HG02970 (cell line): ENCODE data around the gene FAM174C.

Experiments used
- ATAC-seq: cut with Tn5 transposase; IDR thresholded peaks from one replicate; pipeline ENCODE4 v1.9.1; 2021; ENCODE audit warnings: mild to moderate bottlenecking, moderate library complexity, moderate number of reproducible peaks; ENCODE audit not compliant: unreplicated experiment, low FRiP score

Gene FAM174C

DNA sequence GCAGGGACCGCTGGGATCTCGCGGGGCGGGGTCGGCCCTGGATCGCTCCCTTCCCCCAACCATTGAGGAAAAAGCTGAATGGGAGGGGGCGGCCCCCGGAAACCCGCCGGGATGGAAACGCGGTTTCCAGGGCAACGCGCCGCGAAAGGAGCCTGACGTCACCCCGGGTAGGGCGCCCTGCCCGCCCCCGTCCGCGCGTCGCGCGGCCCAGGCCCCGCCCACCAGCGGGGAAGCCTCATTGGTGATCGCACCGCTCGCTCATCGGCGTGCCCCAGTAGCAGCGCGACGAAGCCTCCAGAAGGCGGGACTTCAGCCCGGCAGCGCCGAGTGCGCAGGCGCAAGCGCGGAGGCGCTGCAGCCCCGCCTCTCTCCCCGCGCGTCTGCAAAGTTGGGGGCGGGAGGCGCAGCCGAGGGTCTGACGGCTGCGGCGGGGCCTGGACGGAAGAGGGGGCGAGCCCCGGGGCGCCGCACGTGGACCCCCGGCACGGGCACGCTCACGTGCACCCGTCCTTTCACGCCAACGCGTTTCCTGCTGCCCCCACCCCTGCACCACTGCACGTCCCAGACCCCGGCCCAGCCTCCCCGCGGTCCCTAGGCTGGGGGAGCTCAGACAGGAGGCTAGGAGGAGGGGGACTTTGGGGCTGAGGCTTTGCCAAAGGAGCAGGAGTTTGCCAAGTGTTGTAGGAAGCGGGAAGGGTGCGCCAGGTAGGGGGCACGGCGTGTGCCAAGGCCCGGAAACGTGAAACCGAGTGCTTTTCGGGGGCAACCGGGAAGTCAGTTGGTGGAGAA lies 14.4 kb upstream of the FAM174C start:
- ATAC-seq, result peak; percentile 46

DNA sequence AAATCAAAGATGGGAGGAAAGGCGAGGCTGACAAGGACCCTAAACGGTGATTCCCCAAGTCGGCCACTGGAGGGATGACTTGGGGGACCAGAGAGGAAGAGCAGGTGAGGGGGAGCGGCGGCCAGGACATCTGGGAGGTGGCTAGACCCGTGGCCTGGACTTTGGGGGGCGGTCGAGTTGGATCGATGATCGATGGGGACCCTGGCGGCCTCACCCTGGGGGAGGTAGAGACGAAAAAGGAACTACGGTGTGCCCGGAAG lies 13.9 kb upstream of the FAM174C start:
- ATAC-seq, result no peak

DNA sequence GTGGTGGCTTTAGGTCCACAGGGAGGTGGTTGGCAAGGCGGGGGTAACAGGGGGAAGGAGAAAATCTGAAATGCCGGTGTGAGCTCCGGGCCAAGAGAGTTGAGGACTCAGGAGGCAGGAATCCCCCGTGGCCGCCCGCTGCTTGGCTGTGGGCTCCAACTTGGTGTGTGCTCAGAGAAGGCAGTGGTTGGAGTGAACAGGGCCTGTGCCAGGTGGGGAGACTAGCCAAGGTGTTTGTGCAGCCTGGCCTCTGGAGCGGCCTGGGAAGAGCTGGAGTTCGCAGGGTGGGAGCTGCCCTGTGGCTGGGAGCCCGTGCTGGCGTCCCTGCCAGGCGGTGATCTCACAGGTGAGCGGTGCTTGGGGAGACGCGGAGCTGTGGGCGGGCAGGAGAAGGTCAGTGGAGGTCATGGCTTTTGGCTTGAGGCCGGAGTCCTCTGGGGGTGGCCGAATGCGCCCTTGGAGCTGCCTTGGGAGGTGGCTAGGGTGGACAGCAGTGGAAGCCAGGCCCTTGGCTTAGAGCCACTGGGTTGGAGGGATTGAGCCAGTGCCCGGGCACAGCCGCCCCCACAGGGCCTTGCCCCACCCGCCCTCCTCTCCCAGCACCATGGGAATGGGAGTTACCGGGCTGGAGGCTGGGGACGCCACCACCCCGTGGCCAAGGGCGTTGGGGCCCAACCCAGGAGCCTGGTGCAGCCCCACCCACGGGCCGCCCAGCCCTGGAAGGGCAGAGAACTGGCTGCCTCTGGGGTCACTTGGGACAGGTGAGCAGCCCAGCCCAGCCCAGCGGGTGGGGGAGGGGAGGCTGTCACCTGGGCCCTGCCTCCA lies 13.3 kb upstream of the FAM174C start:
- no peak for ATAC-seq

DNA sequence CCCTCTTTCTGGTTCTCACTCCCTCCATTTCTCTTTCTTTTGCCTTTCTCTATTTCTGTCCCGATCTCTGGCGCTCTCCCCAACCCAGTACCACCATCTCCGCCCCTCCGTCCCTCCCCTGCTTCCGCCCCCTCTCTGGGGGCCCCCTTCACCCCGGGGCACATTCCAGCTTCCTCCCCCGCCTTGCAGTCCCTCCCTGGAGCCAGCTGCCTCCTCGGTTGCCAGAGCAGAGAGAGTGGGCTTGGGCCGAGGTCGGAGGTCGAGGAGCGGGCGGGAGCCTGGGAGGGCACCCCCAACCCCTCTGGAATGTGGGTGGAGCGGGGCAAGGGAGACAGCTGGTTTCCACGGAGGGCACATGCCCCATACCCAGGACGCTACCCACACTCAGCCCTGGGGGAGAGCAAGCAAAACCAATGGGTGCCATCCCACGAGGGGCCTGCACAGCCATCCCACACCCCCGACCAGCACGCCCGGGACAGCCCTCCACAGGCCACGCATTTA lies 12.7 kb upstream of the FAM174C start:
- no peak for ATAC-seq

DNA sequence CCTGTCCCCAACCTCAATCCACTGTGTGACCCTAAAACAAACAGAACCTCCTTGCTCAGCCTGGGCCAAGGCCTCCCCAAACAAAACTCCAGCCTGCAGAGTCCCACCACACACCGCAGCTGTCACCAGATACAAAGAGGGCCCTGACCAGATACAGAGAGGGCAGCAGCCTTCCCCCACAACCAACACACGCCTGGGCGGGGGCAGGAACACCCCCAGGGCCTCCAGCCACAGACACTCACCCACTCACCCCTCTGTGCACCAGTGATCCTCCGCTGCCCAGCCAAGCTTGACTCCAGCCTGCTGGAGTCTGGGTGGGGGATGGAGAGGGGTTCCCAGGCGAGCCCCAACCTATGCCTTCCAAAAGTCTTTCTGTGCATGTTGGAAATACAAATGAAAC lies 12.1 kb upstream of the FAM174C start:
- no peak for ATAC-seq

DNA sequence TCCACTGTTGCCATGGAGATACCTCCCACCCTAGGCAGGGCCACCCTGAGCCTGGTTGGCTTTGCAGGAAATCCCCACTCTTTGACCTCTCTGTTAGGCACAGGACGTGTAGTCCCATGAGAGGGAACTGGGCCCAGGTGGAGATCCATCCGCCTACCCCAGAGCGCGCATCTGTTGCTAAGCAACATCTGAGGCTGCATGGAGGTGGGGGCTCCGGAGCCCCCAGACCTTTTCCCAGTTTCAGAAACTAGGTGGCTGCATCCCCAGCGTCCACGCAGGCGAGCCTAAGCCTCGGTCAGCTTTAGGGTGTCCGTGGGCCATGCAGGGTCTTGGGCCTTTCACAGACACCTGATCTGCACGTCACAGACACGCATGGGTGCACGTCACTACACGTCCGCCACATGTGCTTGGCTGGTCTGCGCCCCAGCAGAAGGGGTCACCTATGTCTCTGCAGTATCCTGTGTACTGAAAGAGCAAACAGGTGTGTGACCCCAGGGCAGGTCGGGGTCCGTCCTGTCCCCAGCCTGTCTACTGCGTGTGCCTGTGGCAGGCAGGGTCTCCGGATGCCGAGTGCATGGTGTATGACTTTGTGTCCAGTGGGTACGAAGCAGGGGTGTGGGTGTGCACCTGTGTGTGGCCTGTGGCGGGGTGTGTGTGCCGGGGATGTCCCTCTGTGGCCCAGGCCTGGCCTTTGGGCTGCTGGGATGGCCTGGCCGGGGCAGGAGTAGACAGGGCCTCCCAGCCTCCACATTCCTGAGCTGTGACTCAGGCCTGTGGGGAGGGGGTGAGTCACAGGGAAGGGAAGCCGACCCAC lies 10.3 kb upstream of the FAM174C start:
- ATAC-seq, result no peak

DNA sequence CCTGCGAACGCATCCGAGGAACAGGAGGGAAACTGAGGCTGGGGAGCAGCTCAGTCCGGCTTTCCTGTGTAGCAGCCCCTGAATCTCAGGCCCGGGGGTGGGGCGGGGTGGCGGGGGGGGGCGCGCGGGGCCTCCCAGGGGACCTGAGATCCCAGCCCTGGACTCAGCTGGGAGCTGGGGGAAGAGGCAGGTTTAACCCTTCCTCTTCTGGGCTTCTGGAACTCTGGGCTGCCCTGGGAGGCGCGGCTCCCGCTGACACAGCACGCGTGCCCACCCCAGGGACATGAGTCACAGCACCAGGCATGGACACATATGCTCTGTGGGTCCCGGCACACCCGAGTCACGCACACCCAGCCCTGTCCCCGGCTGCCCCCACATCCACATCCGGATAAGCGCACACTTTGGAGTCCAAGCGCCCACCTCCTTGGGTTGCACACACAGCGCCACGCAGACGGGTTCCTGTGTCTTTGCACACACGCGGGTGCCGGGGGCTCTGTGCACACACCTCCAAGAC lies 9.7 kb upstream of the FAM174C start:
- no peak for ATAC-seq

DNA sequence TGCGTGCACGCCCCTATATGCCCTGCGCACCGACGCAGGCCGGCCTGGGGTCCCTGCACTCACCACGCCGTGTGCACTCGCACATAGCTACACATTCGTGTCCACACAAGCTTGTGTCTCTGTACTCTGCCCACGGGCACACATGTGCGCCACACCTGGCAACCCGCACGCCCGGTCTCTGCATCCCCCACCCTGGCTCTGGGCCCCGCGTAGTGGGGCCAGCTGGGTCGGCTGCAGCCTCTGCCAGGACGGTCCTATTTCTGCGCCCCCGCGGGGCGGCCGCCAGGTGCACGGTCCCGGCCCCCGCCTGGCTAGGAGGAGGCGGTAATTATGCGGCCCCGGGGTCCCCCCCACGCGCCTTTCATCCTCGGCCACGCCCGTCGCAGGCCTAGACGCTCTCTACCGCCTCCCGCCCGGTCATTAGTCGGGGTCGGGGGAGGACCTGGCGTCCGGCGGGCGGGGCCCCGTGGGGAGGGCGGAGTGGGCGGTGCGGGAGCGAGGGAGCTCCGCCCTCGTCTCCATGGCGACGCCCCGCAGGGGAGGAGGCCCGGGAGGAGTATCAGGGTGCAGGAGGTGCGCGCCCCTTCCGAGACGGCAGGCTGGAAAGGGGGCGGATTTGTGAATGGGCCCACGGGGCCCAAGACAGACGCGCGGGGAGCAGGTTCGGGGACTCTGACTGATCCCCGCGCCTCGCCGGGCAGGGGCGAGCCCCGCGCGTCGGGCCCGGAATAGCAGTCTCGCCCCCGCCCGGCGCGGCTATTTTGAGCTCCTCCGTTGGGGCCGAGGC lies 9.0 kb upstream of the FAM174C start:
- peak; percentile 25 for ATAC-seq

DNA sequence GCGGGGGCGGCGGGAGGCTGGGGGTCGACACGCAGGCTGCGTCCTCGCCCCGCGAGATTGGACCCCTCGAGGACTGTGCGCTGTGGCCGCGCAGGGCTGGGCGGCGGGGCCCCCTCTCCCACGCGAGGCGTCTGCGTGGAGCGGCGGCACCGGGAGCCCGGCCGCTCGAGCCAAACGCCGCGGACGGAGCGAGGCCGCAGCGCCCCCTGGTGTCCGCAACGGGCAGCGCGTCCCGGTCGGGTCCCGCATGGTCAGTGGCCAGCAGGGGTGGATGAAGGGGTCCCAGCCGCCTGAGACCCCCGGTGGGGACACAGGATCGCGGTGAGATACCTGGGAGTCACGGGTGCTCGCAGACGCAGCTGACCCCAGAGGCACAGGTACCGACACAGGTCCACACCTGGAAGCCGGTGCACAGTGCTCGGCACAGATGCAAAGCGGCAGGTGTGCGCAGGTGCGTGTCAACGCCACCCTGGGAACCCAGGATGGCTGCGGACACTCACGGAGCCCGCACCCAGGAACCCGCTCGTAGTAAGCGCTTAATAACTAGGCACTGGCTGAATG lies 8.3 kb upstream of the FAM174C start:
- ATAC-seq, result peak; percentile 21

DNA sequence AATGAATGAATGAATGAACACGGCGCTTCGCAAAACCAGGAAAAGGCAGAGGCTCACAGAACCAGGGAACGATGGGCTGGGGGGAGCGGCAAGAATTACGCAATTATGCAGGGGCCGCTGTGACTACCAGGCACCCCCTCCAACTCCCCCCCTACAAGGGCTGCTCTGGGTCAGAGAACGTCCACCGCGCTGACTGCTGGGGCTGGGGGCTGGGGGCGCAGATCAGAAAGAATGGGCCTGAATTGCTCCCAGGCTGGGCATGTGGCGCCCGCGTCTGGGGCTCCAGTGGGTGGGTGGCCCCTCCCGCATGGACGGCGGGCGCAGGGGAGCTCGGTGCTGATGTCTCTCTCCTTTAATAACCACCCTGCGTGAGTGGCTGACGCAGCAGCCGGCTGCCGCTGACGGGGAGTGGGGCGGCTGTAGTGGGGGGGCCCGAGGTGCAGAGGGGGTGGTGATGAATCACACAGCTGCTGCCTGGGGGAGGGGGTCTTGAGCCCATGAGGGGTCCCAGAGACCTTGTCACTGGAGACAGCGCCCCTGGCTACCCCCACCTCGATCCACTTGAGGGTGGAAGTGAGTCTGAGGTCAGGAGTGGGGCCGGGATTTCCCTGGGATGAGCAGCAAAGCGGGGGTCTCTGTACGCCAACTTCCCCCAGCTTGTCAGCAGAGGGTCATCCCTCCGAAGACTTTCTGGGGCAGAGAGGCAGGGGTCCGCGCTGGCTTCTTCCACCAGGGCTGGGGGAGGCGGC lies 7.7 kb upstream of the FAM174C start:
- no peak for ATAC-seq

DNA sequence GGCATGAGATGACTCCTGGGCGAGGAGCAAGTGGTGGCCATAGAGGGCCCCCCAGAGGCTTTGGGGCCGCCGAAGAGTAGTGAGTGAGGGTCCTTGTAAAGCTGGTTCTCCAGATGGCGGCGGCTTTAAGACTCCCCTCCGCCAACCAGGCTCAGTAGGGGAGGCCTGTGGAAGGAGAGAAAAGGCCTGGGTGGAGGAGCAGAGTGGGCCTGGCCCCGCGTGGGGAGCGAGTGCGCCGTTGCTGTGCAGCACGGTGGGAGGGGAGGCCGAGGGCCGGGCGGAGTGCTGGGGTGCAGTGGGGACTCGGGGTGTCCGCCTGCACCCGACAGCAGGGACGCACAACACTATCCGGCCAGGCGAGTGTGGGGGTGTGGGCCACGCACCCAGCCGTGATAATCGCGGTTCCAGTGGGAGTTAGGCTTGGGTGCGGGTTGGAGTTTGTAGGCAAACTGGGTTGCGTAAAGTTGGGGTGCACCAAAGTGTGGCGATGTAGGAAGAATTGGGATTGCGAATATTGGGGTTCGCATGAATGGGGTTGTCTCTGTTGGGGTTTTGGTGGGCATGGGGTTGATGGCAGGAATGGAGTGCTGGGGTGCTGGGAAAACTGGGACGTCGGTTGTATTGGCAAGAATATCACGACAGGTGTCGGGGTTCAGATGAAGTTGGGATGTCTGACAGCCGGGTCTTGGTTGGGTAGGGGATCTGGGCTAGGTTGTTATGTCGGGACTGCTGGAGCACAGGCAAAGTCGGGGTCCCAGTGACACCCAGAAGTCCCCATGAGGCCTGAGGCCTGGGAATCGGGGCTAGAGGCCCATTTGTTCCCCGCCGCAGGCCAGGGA lies 6.9 kb upstream of the FAM174C start:
- ATAC-seq, result no peak

DNA sequence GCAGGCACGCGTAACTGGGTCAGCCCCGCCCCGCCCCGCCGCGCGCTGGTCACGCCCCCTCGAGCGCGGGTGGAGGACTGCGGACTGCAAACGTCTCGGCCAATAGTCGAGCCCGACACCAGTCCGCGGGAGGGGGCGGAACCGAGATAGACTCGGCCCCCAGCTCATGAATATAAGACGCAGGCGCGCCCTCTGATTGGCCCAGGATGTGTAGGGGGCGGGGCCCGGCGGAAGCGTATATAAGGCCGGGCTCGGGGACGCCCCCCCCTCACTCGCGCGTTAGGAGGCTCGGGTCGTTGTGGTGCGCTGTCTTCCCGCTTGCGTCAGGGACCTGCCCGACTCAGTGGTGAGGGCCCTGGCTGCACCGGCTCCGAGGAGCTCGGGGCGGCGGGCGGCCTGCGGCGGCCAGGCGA lies 6.3 kb upstream of the FAM174C start, which contains the start of gene CIRBP:
TSS of gene CIRBP (plus strand) at position 268 of the 413 bp plus-strand sequence. CDS start 1,602 bp downstream, outside the sequence.
- peak; percentile 50 for ATAC-seq

DNA sequence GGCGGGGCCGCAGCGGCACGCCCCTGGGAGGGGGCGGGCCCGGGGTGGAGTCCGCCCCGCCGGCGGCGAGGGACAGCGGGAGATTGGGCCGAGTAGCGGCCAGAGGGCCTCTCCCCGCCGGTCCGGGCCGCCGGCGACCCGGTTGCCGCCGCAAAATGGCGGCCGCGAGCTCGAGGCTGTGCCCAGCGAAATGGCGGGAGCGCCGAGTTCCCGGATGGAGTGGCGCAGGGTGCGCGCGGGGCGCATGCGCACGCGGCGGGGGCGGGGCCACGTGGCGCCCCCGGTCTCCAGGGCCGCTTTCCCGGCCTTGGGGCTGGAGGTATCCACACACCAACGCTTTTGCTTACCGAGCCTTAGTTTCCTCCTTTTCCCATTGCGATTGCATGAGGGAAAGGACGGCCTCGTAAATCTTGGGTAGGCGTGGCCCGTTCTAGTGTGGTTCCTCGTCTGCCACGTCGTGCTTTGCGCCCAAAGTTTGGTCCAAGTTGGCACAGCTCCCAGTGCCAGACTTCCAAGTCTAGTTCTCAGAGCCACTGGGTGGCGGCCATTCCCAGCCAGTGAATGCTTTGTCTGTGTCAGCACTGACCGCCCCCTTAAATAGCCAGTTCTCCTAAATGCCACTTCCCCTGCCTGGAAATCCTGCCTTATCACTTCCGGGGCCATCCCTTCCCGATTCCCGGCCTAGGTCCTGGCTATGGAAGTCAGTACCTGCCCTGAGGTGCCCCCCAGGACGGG lies 5.7 kb upstream of the FAM174C start:
- ATAC-seq, result peak; percentile 37

DNA sequence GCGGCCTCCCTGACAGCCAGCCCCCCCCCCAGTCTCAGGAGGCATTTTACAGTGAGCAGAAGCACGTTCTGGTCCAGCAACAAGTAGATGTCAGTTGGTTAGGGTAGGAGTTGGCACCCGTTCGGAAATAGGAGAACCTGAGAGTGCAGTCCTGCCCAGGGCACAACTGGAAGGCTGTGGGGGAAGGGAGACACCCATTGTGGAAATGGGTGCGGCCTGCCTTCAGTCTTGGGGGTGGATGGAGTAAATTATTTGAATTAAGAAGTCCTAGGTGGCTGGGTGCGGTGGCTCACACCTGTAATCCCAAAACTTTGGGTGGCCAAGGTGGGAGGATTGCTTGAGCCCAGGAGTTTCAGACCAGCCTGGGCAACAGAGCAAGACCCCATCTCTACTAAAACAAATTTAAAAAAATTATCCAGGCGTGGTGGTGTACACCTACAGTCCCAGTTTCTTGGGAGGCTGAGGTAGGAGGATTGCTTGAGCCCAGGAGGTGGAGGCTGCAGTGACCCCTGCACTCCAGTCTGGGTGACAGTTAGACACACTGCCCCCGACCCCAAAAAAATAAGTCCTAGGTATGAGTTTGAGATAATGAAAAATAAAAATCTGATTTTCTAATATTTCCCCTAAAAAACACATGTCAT lies 5.0 kb upstream of the FAM174C start:
- no peak for ATAC-seq

DNA sequence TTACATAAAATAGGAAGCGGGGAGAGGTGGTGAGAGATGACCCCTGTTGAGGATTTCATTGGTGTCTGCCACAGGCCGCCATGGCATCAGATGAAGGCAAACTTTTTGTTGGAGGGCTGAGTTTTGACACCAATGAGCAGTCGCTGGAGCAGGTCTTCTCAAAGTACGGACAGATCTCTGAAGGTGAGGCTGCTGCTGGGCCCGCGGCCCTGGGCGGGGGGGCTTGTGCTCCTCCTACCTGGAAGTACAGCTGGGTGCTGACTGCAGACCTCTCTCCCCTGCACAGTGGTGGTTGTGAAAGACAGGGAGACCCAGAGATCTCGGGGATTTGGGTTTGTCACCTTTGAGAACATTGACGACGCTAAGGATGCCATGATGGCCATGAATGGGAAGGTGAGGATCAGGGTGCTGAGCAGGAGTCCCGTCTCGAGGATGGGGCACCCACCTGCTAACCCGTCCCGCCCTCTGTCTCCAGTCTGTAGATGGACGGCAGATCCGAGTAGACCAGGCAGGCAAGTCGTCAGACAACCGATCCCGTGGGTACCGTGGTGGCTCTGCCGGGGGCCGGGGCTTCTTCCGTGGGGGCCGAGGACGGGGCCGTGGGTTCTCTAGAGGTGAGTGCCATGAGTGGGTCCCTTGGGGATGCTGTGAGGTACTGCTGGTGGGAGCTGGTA lies 4.3 kb upstream of the FAM174C start:
- ATAC-seq, result no peak
